ENCODE measurements around the gene KDM5A. TPM values are rescaled to one million over a fixed set of nuclear protein-coding genes. Genes with fewer than 3 reads are reported as not detected.

KDM5A gene
- total RNA-seq, 1 donor from 2014 or later = 79.8 TPM

- no peaks in the 10 kb centered on the region for H3K79me2 ChIP-seq (ENCODE audit: insufficient read depth, low read length)
- no peaks in the 10 kb centered on the region for H3K9me3 ChIP-seq (ENCODE audit: insufficient read depth, low read depth, low read length)
- H2AFZ ChIP-seq (ENCODE audit: low read depth, low read length) = no peak overlapping the region
- DNase-seq (ENCODE audit: low read depth) (no peak), FAIRE-seq (no peak)
- Mint-ChIP-seq H3K4me3 (ENCODE audit: unreplicated experiment) (no peak overlapping the region), H3K4me1 (ENCODE audit: low read depth, unreplicated experiment) (peaks cover 26% of the 10 kb centered on the region), H3K27me3 (ENCODE audit: low read depth, unreplicated experiment) (no peaks in the 10 kb centered on the region), H3K36me3 (ENCODE audit: low read depth, unreplicated experiment) (peaks cover 2% of the 10 kb centered on the region), H3K27ac (ENCODE audit: unreplicated experiment) (no peak overlapping the region), H3K9me3 (ENCODE audit: unreplicated experiment) (no peaks in the 10 kb centered on the region)
- H3K36me3 ChIP-seq (ENCODE audit: insufficient read depth, low read length) = no peaks in the 10 kb centered on the region
- peaks cover 3% of the 10 kb centered on the region for H4K20me1 ChIP-seq (ENCODE audit: insufficient read depth, low read length)
- H3K4me1 ChIP-seq (ENCODE audit: insufficient read depth, low read length) = peaks cover 4% of the 10 kb centered on the region
- H3K27me3 ChIP-seq (ENCODE audit: insufficient read depth, low read length) = peaks cover 5% of the 10 kb centered on the region
- no peak overlapping the region for H3K4me2 ChIP-seq (ENCODE audit: low read length)
- H3K9ac ChIP-seq (ENCODE audit: low read length) = no peak overlapping the region
- H3K27ac ChIP-seq (ENCODE audit: low read depth, low read length) = no peak overlapping the region
- TF ChIP-seq EZH2 (IDR thresholded peaks at IDR 0.05; ENCODE audit: insufficient read depth, low read length) = no peak
- TF ChIP-seq CTCF (IDR thresholded peaks at IDR 0.05; ENCODE audit: insufficient read depth, low read depth, low read length) = no peak
- H3K4me3 ChIP-seq (ENCODE audit: insufficient read depth, low read depth, low read length) = no peak overlapping the region
Observed at GRCh38 chr12:271161-271560, 118.0 kb downstream of the KDM5A start.

- H3K27me3 ChIP-seq (ENCODE audit: insufficient read depth, low read length) = peaks cover 5% of the 10 kb centered on the region
- no peak overlapping the region for H2AFZ ChIP-seq (ENCODE audit: low read depth, low read length)
- H3K4me3 ChIP-seq (ENCODE audit: insufficient read depth, low read depth, low read length) = no peak overlapping the region
- H3K36me3 ChIP-seq (ENCODE audit: insufficient read depth, low read length) = no peaks in the 10 kb centered on the region
- peaks cover 3% of the 10 kb centered on the region for H4K20me1 ChIP-seq (ENCODE audit: insufficient read depth, low read length)
- Mint-ChIP-seq H3K9me3 (ENCODE audit: unreplicated experiment) (no peaks in the 10 kb centered on the region), H3K4me3 (ENCODE audit: unreplicated experiment) (no peak overlapping the region), H3K36me3 (ENCODE audit: low read depth, unreplicated experiment) (no peaks in the 10 kb centered on the region), H3K27ac (ENCODE audit: unreplicated experiment) (no peak overlapping the region), H3K27me3 (ENCODE audit: low read depth, unreplicated experiment) (no peaks in the 10 kb centered on the region), H3K4me1 (ENCODE audit: low read depth, unreplicated experiment) (peaks cover 23% of the 10 kb centered on the region)
- no peak overlapping the region for H3K4me2 ChIP-seq (ENCODE audit: low read length)
- TF ChIP-seq EZH2 (IDR thresholded peaks at IDR 0.05; ENCODE audit: insufficient read depth, low read length) (no peak), CTCF (IDR thresholded peaks at IDR 0.05; ENCODE audit: insufficient read depth, low read depth, low read length) (no peak)
- H3K9me3 ChIP-seq (ENCODE audit: insufficient read depth, low read depth, low read length) = no peaks in the 10 kb centered on the region
- H3K79me2 ChIP-seq (ENCODE audit: insufficient read depth, low read length) = no peaks in the 10 kb centered on the region
- no peak overlapping the region for H3K27ac ChIP-seq (ENCODE audit: low read depth, low read length)
- FAIRE-seq (no peak), DNase-seq (ENCODE audit: low read depth) (no peak)
- H3K9ac ChIP-seq (ENCODE audit: low read length) = no peak overlapping the region
- peaks cover 4% of the 10 kb centered on the region for H3K4me1 ChIP-seq (ENCODE audit: insufficient read depth, low read length)
Observed at GRCh38 chr12:269191-269590, 119.9 kb downstream of the KDM5A start.

- no peaks in the 10 kb centered on the region for H3K9me3 Mint-ChIP-seq (ENCODE audit: unreplicated experiment)
- no peak overlapping the region for H2AFZ ChIP-seq (ENCODE audit: low read depth, low read length)
- no peaks in the 10 kb centered on the region for H3K9me3 ChIP-seq (ENCODE audit: insufficient read depth, low read depth, low read length)
- no peaks in the 10 kb centered on the region for H3K27me3 Mint-ChIP-seq (ENCODE audit: low read depth, unreplicated experiment)
- H3K27me3 ChIP-seq (ENCODE audit: insufficient read depth, low read length) = peaks cover 5% of the 10 kb centered on the region
- H4K20me1 ChIP-seq (ENCODE audit: insufficient read depth, low read length) = peaks cover 3% of the 10 kb centered on the region
- no peak for FAIRE-seq
- no peak overlapping the region for H3K4me2 ChIP-seq (ENCODE audit: low read length)
- no peak overlapping the region for H3K4me3 Mint-ChIP-seq (ENCODE audit: unreplicated experiment)
- H3K27ac ChIP-seq (ENCODE audit: low read depth, low read length) = no peak overlapping the region
- H3K4me1 ChIP-seq (ENCODE audit: insufficient read depth, low read length) = peaks cover 10% of the 10 kb centered on the region
- H3K9ac ChIP-seq (ENCODE audit: low read length) = no peak overlapping the region
- H3K4me3 ChIP-seq (ENCODE audit: insufficient read depth, low read depth, low read length) = no peak overlapping the region
- H3K36me3 Mint-ChIP-seq (ENCODE audit: low read depth, unreplicated experiment) = no peaks in the 10 kb centered on the region
- H3K4me1 Mint-ChIP-seq (ENCODE audit: low read depth, unreplicated experiment) = peaks cover 27% of the 10 kb centered on the region
- no peak for TF ChIP-seq CTCF (IDR thresholded peaks at IDR 0.05; ENCODE audit: insufficient read depth, low read depth, low read length)
- TF ChIP-seq EZH2 (IDR thresholded peaks at IDR 0.05; ENCODE audit: insufficient read depth, low read length) = no peak
- DNase-seq (ENCODE audit: low read depth) = no peak
- H3K27ac Mint-ChIP-seq (ENCODE audit: unreplicated experiment) = no peak overlapping the region
- H3K79me2 ChIP-seq (ENCODE audit: insufficient read depth, low read length) = no peaks in the 10 kb centered on the region
- H3K36me3 ChIP-seq (ENCODE audit: insufficient read depth, low read length) = no peaks in the 10 kb centered on the region
Observed at GRCh38 chr12:268483-268840, 120.7 kb downstream of the KDM5A start.
